Spleen (tissue), 11 donors: ENCODE data around the gene SNX24. TPM values are rescaled to one million over a fixed set of nuclear protein-coding genes. Genes with fewer than 3 reads are reported as not detected.

Experiments used
- DNase-seq: peaks from one replicate; pipeline ENCODE4 v3.0.0-alpha.2; 2020
- H3K27ac ChIP-seq, 8 donors: fragments of 200-600 bp; sonication (generic) in 7 of 8; 1 replicate in 4 of 8; 2 replicates in 4 of 8; pipeline versions ENCODE4 v1.5.0 to v1.8.0; 2016 to 2021; ENCODE audit warnings: inconsistent platforms in 4 of 8, mild to moderate bottlenecking in 4 of 8, moderate library complexity in 1 of 8
- H3K27me3 ChIP-seq, 7 donors: fragments of 200-600 bp; sonication (generic) in 6 of 7; replicated peaks in 1 of 7; 1 replicate in 4 of 7; 2 replicates in 3 of 7; pipeline versions ENCODE4 v1.5.0 to v1.8.0; 2016 to 2021; ENCODE audit warnings: inconsistent platforms in 3 of 7, mild to moderate bottlenecking in 1 of 7
- H3K36me3 ChIP-seq, 6 donors: fragments of 200-600 bp; sonication (generic) in 5 of 6; 1 replicate in 4 of 6; 2 replicates in 2 of 6; pipeline versions ENCODE4 v1.5.0 to v1.8.0; 2016 to 2021; ENCODE audit warnings: inconsistent platforms in 2 of 6
- H3K4me1 ChIP-seq, 6 donors: fragments of 200-600 bp; sonication (generic) in 5 of 6; 1 replicate in 3 of 6; 2 replicates in 3 of 6; pipeline versions ENCODE4 v1.5.0 to v1.8.0; 2016 to 2021; ENCODE audit warnings: inconsistent platforms in 3 of 6
- H3K4me3 ChIP-seq, 8 donors: fragments of 200-600 bp; sonication (generic) in 7 of 8; 1 replicate in 4 of 8; 2 replicates in 4 of 8; pipeline versions ENCODE4 v1.5.0 to v1.8.0; 2016 to 2021; ENCODE audit warnings: inconsistent platforms in 4 of 8, mild to moderate bottlenecking in 4 of 8, moderate library complexity in 2 of 8
- H3K9me3 ChIP-seq, 8 donors: fragments of 200-600 bp; sonication (generic) in 7 of 8; 1 replicate in 4 of 8; 2 replicates in 4 of 8; pipeline versions ENCODE4 v1.5.0 to v1.8.0; 2016 to 2021; ENCODE audit warnings: inconsistent platforms in 4 of 8
- POLR2A ChIP-seq, 3 donors: fragments of 450-650 bp; IDR thresholded peaks; one replicate each; pipeline ENCODE4 v1.5.1; 2017; ENCODE audit warnings: antibody characterized with exemption in 3 of 3, mild to moderate bottlenecking in 1 of 3
- POLR2AphosphoS5 ChIP-seq, 3 donors: sonication (generic); formaldehyde crosslinking; IDR thresholded peaks; one replicate each; pipeline ENCODE4 v1.5.1; 2017; ENCODE audit warnings: antibody characterized with exemption in 3 of 3
- WGBS, 5 donors: extraction: QIAGEN DNeasy Blood & Tissue Kit in 3 of 5; methylation state at CpG; one replicate each; pipeline versions ENCODE4 v1.1.5 to v1.1.7; 2013 to 2018; 5-methylcytosine and 5-hydroxymethylcytosine counted together
- intact Hi-C: fragments of 100-400 bp; cut with DNase I; formaldehyde crosslinking; loops from one replicate; pipeline ENCODE4 v1.15.0; 2023; ENCODE audit warnings: low total_unique reads
- polyA plus RNA-seq, 3 donors: library from polyadenylated mRNA; stranded (reverse); fragments of 200-250 nt; gene quantifications; one replicate each; pipeline ENCODE4 v1.2.1, GENCODE V29; 2013
- total RNA-seq, 7 donors: library from RNA; depleted of rRNA in 3 of 7; stranded (reverse); fragments of >200 nt in 3 of 7; fragmentation: NEBNext Ultra II Directional in 4 of 7; extraction: Animal tissue kit (Norgen Biotek cat#: 25700) in 4 of 7; gene quantifications; one replicate each; pipeline versions ENCODE4 v1.1.0 to v1.2.1, GENCODE V29; 2016 to 2021
- TF ChIP-seq, protein P1 (sequence below), 11 experiments: fragments of 200-600 bp in 7 of 11; fragments of 450-650 bp in 4 of 11; sonication (generic) in 4 of 11; IDR thresholded peaks in 8 of 11; conservative IDR thresholded peaks in 3 of 11; 1 replicate in 7 of 11; 2 replicates in 4 of 11; pipeline versions ENCODE4 v1.4.0 to v1.8.0; 2016 to 2021; ENCODE audit warnings: antibody characterized with exemption in 11 of 11, inconsistent platforms in 4 of 11, mild to moderate bottlenecking in 1 of 11
- donor health status: healthy with polysubstance abuse.
- donor health status: DM: no; HTN: no; CAD: no; lungs with moderate emphysema.
- donor health status: DM: no; HTN: no; CAD: no.
- donor health status: Bipolar disorder and iron deficiency.
- donor health status: healthy.
- donor health status: DM: no; HTN: no; CAD: no.
- donor health status: DM: yes; HTN: yes; CAD: no.

Gene SNX24
- total and polyA plus RNA-seq, 10 donors = 5.2 to 17.4 (median 11.7) TPM

- Histone ChIP-seq H3K4me1 (peaks cover 0 to 6% (median 0%) of the 10 kb centered on the region in 6 donors), H3K27ac (no peak overlapping the region), H3K9me3 (no peaks in the 10 kb centered on the region), H3K4me3 (no peak overlapping the region), H3K27me3 (no peaks in the 10 kb centered on the region), H3K36me3 (no peaks in the 10 kb centered on the region)
- no peak for DNase-seq
- intact Hi-C loops = no loop called here
- TF ChIP-seq POLR2AphosphoS5 (IDR thresholded peaks at IDR 0.05) (no peak), POLR2A (IDR thresholded peaks at IDR 0.05) (no peak)
- TF ChIP-seq, protein P1, sequence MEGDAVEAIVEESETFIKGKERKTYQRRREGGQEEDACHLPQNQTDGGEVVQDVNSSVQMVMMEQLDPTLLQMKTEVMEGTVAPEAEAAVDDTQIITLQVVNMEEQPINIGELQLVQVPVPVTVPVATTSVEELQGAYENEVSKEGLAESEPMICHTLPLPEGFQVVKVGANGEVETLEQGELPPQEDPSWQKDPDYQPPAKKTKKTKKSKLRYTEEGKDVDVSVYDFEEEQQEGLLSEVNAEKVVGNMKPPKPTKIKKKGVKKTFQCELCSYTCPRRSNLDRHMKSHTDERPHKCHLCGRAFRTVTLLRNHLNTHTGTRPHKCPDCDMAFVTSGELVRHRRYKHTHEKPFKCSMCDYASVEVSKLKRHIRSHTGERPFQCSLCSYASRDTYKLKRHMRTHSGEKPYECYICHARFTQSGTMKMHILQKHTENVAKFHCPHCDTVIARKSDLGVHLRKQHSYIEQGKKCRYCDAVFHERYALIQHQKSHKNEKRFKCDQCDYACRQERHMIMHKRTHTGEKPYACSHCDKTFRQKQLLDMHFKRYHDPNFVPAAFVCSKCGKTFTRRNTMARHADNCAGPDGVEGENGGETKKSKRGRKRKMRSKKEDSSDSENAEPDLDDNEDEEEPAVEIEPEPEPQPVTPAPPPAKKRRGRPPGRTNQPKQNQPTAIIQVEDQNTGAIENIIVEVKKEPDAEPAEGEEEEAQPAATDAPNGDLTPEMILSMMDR (IDR thresholded peaks at IDR 0.05 in 8 of 11, conservative IDR thresholded peaks at IDR 0.05 in 3 of 11) = no peak
- 0 to 41% (median 0%) methylated on average over 1 of the region's 1 CpG for WGBS, 5 donors
These were observed 137.0 kb downstream of the SNX24 start for GRCh38 chr5:122982376-122982775.

- no peak for DNase-seq
- no peak for TF ChIP-seq POLR2A (IDR thresholded peaks at IDR 0.05)
- no peak for TF ChIP-seq POLR2AphosphoS5 (IDR thresholded peaks at IDR 0.05)
- H3K4me3 ChIP-seq = no peak overlapping the region
- H3K9me3 ChIP-seq = no peaks in the 10 kb centered on the region
- H3K27me3 ChIP-seq = no peaks in the 10 kb centered on the region
- WGBS, 5 donors = 75 to 89% (median 85%) methylated on average over 3 of the region's 3 CpGs
- no peak overlapping the region for H3K27ac ChIP-seq
- H3K36me3 ChIP-seq = no peaks in the 10 kb centered on the region
- peaks cover 0 to 6% (median 0%) of the 10 kb centered on the region in 6 donors for H3K4me1 ChIP-seq
- intact Hi-C loops = no loop called here
These were observed 139.0 kb downstream of the SNX24 start for GRCh38 chr5:122984425-122984824.

DNA sequence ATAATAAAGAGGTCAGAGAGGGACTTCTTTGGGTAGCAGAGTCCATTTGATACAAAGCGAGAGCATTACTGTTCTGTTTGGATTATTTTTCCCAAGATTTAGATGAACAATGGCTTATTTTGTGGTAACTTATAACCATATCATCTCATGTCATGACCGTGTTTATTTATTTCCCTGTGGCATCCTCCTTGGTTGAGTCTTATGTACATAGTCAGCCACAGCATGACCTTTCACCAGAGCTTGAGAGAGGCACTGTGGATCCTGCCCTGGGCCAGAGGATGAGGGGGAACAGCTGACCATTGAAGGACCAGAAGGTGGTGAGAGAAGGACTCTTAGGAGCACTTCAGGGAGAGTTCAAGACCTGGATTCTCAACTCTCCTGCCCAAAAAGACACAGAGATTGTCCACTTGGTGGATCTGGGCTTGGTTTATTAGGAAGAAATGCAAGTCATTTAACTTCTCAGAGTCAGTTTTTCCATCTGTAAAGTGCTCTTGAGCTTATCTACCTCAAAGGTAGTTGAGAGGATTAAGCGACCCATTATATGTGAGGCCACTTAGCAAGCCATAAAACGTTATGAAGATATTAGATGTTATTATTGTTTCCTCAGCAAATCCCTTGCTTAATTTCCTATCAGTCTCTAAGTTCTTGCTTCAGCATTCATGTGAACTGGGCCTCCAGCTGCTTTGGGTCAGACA lies 139.7 kb downstream of the SNX24 start:
- intact Hi-C loops = no loop called here
- Histone ChIP-seq H3K4me1 (peaks cover 0 to 6% (median 0%) of the 10 kb centered on the region in 6 donors), H3K27ac (no peak overlapping the region), H3K36me3 (no peaks in the 10 kb centered on the region), H3K4me3 (no peak overlapping the region), H3K27me3 (no peaks in the 10 kb centered on the region), H3K9me3 (no peaks in the 10 kb centered on the region)
- 86 to 96% (median 89%) methylated on average over 4 of the region's 4 CpGs for WGBS, 5 donors
- TF ChIP-seq POLR2AphosphoS5 (IDR thresholded peaks at IDR 0.05) = no peak
- TF ChIP-seq POLR2A (IDR thresholded peaks at IDR 0.05) = no peak
- TF ChIP-seq, protein P1 (IDR thresholded peaks at IDR 0.05 in 8 of 11, conservative IDR thresholded peaks at IDR 0.05 in 3 of 11) = no peak
- DNase-seq = no peak

GRCh38 chr5:122985954-122986721 lies 140.7 kb downstream of the SNX24 start:
- DNase-seq = no peak
- TF ChIP-seq POLR2AphosphoS5 (IDR thresholded peaks at IDR 0.05) = no peak
- no peak for TF ChIP-seq POLR2A (IDR thresholded peaks at IDR 0.05)
- TF ChIP-seq, protein P1 (IDR thresholded peaks at IDR 0.05 in 8 of 11, conservative IDR thresholded peaks at IDR 0.05 in 3 of 11) = no peak
- WGBS, 5 donors = 76 to 82% (median 78%) methylated on average over 2 of the region's 2 CpGs
- Histone ChIP-seq H3K36me3 (no peaks in the 10 kb centered on the region), H3K9me3 (no peaks in the 10 kb centered on the region), H3K27ac (no peak overlapping the region), H3K4me3 (no peak overlapping the region), H3K4me1 (peaks cover 0 to 6% (median 0%) of the 10 kb centered on the region in 6 donors), H3K27me3 (no peaks in the 10 kb centered on the region)
- intact Hi-C loops = no loop called here
